Small intestine (tissue), 7 donors: ENCODE data around the gene SCN4B. TPM values are rescaled to one million over a fixed set of nuclear protein-coding genes. Genes with fewer than 3 reads are reported as not detected.

Experiments used
- DNase-seq, 2 donors: peaks; one replicate each; pipeline versions ENCODE4 v3.0.0 to v3.0.0-alpha.2; 2013
- FAIRE-seq: peaks from 2 replicates; lab custom pipeline; 2012; peaks lifted over from hg19 to GRCh38; lab: Jason Lieb, UNC
- H3K27ac ChIP-seq, 3 donors: one replicate each; pipeline ENCODE4 v1.5.1; 2013; ENCODE audit warnings: low read length in 2 of 3, mild to moderate bottlenecking in 2 of 3, control low read depth in 1 of 3, inconsistent platforms in 1 of 3, low read depth in 1 of 3, moderate library complexity in 1 of 3
- H3K27me3 ChIP-seq, 3 donors: one replicate each; pipeline ENCODE4 v1.6.1; 2013; ENCODE audit warnings: low read length in 3 of 3, inconsistent platforms in 1 of 3; ENCODE audit not compliant: control insufficient read depth in 3 of 3, insufficient read depth in 3 of 3
- H3K36me3 ChIP-seq, 3 donors: one replicate each; pipeline ENCODE4 v1.6.1; 2013; ENCODE audit warnings: low read length in 3 of 3, inconsistent platforms in 1 of 3, low read depth in 1 of 3, mild to moderate bottlenecking in 1 of 3, moderate library complexity in 1 of 3; ENCODE audit not compliant: control insufficient read depth in 3 of 3, insufficient read depth in 2 of 3
- H3K4me1 ChIP-seq, 3 donors: one replicate each; pipeline ENCODE4 v1.6.1; 2013; ENCODE audit warnings: low read length in 2 of 3, inconsistent platforms in 1 of 3, low read depth in 1 of 3, mild to moderate bottlenecking in 1 of 3, moderate library complexity in 1 of 3; ENCODE audit not compliant: control insufficient read depth in 3 of 3, insufficient read depth in 2 of 3
- H3K4me3 ChIP-seq, 3 donors: one replicate each; pipeline ENCODE4 v1.5.1; 2013; ENCODE audit warnings: low read length in 3 of 3, control low read depth in 1 of 3, inconsistent platforms in 1 of 3, low read depth in 1 of 3, mild to moderate bottlenecking in 1 of 3, moderate library complexity in 1 of 3
- H3K9me3 ChIP-seq, 2 donors: one replicate each; pipeline ENCODE4 v1.6.1; 2013; ENCODE audit warnings: low read depth in 1 of 2, low read length in 1 of 2; ENCODE audit not compliant: control insufficient read depth in 2 of 2, insufficient read depth in 1 of 2
- WGBS, 3 donors: extraction: QIAGEN DNeasy Blood & Tissue Kit; methylation state at CpG; one replicate each; pipeline ENCODE4 v1.1.7; 2013; 5-methylcytosine and 5-hydroxymethylcytosine counted together
- polyA plus RNA-seq, 4 donors: library from polyadenylated mRNA; stranded (reverse) in 3 of 4; unstranded in 1 of 4; fragments of 200-250 nt in 3 of 4; fragments of 120-200 nt in 1 of 4; gene quantifications; one replicate each; pipeline versions ENCODE4 v1.2.1 to v1.2.3, GENCODE V29; 2013
- donor health status: healthy with polysubstance abuse.
- donor health status: control.
- donor health status: control.
- donor health status: Bipolar disorder and iron deficiency.
- donor health status: healthy.

Gene SCN4B
- polyA plus RNA-seq, 4 donors, result 0.45 to 3.8 (median 2.1) TPM

DNA sequence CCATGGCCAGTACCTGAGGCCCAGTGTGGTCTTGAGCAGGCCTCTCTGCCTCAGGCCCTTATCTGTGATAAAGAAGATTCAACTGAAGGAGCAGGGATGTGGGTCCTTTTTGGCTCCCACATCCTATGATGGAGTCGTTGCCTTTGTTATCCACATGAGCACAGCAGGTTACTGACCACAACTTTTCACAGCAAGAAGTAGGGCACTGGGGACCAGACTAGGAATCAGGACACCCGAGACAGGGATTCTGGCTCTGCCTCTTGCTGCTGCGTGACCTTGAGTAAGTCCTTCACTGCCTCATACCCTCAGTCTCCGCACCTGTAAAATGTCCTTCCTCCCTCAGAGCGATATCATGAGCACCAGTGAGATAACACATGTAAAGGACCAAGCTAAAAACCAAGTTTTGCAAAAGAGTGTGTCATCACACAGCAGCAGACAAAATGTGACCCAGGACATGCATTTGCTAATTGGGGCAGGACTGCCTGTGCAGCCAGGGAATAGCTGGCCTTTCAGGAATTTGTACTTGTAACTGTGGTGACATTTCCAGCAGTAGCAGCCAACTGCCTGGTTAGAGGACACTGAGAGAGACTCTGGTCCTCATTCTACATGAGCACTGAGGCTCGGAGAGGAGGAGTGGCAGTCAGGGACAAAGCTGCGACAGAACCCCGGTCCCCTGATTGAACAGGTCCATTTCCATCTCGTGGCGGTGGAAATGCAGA lies 52.6 kb downstream of the SCN4B start:
- Histone ChIP-seq H3K36me3 (peaks cover 0 to 69% (median 2%) of the 10 kb centered on the region in 3 donors), H3K27ac (no peak overlapping the region), H3K4me1 (peaks cover 0 to 12% (median 5%) of the 10 kb centered on the region in 3 donors), H3K4me3 (no peak overlapping the region), H3K27me3 (no peaks in the 10 kb centered on the region), H3K9me3 (no peaks in the 10 kb centered on the region)
- FAIRE-seq (no peak), DNase-seq (no peak)
- 81 to 85% (median 84%) methylated on average over 10 of the region's 10 CpGs for WGBS, 3 donors

GRCh38 chr11:118098996-118099837 lies 53.4 kb downstream of the SCN4B start:
- Histone ChIP-seq H3K36me3 (peaks cover 0 to 70% (median 0%) of the 10 kb centered on the region in 3 donors), H3K27ac (no peak overlapping the region), H3K4me3 (no peak overlapping the region), H3K9me3 (no peaks in the 10 kb centered on the region), H3K4me1 (peaks cover 0 to 12% (median 5%) of the 10 kb centered on the region in 3 donors), H3K27me3 (no peaks in the 10 kb centered on the region)
- FAIRE-seq (no peak), DNase-seq (no peak)
- 73 to 85% (median 76%) methylated on average over 11 of the region's 11 CpGs for WGBS, 3 donors

DNA sequence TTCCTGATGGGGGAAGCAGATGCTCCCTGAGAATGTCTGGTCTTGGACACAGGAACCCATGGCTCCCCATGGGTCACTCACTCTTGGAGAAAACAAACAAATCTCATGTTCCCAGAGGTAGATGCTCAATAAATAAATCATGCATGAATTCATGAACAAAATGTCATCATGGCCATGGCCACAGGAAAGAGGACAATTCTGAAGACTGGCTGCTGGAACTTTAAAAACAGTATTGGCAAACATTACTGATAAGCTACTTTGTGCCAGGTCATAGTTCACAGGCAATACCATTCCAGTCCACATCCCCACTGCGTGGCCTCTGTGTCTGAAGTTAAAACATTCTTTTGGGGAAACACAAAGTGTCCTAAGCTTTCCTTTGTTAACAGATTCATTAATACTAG lies 56.7 kb downstream of the SCN4B start:
- DNase-seq (no peak), FAIRE-seq (no peak)
- Histone ChIP-seq H3K36me3 (peaks cover 0 to 56% (median 0%) of the 10 kb centered on the region in 3 donors), H3K4me1 (peaks cover 5 to 38% (median 9%) of the 10 kb centered on the region in 3 donors), H3K4me3 (no peak overlapping the region), H3K27me3 (no peaks in the 10 kb centered on the region), H3K27ac (no peak overlapping the region), H3K9me3 (no peaks in the 10 kb centered on the region)
- WGBS, 3 donors, result 21 to 37% (median 25%) methylated on average over 1 of the region's 1 CpG

- Histone ChIP-seq H3K4me1 (peaks cover 5 to 41% (median 9%) of the 10 kb centered on the region in 3 donors), H3K27ac (no peak overlapping the region), H3K27me3 (no peaks in the 10 kb centered on the region), H3K9me3 (no peaks in the 10 kb centered on the region), H3K36me3 (peaks cover 0 to 52% (median 0%) of the 10 kb centered on the region in 3 donors), H3K4me3 (no peak overlapping the region)
- FAIRE-seq (no peak), DNase-seq (no peak)
- 68 to 83% (median 72%) methylated on average over 4 of the region's 4 CpGs for WGBS, 3 donors
Measured at GRCh38 chr11:118095493-118095892, 57.1 kb downstream of the SCN4B start.

DNA sequence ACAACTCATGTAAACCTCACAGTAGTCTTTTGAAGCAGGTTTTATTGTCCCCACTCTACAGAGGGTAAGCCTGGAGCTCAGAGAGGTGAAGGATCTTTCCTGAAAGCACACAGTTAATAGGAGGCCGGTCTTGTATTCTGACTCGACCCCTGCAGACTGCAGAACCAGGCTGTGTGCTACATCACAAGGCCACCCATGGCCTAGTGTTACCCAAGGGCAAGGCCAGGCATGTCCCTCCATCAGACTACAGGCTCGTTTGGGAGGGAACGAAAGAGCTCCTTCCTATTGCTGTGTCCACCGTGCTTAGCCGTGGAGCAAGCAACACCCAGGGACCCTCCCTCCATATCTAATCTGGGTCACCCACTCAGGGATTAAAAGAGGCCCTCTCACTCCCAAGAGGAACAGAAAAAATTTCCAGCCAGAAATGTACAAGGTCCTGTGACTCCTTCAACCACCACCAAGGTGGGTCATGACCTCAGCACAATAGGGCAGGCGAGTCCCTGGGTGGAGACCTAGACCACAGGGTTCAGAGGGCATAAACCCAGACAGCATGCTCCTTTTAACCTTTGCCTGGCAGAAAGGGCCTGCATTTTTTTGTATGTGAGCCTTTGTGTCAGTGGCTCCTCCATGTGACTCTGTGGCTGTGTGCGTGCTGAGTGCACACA lies 59.6 kb downstream of the SCN4B start:
- FAIRE-seq (no peak), DNase-seq (peak in 1 of 2 donors; percentile 34)
- WGBS, 3 donors, result 50 to 75% (median 62%) methylated on average over 8 of the region's 8 CpGs
- Histone ChIP-seq H3K36me3 (peaks cover 0 to 41% (median 0%) of the 10 kb centered on the region in 3 donors), H3K4me3 (no peak overlapping the region), H3K4me1 (peaks cover 5 to 41% (median 9%) of the 10 kb centered on the region in 3 donors), H3K27ac (peak overlapping the region in 1 of 3 donors; percentile 47), H3K9me3 (no peaks in the 10 kb centered on the region), H3K27me3 (no peaks in the 10 kb centered on the region)

GRCh38 chr11:118091690-118092089 lies 60.9 kb downstream of the SCN4B start:
- Histone ChIP-seq H3K36me3 (peaks cover 0 to 47% (median 0%) of the 10 kb centered on the region in 3 donors), H3K27me3 (no peaks in the 10 kb centered on the region), H3K9me3 (peaks cover 0 to 12% of the 10 kb centered on the region in 2 donors), H3K4me1 (peaks cover 5 to 41% (median 9%) of the 10 kb centered on the region in 3 donors), H3K27ac (peak overlapping the region in 1 of 3 donors; percentile 47), H3K4me3 (no peak overlapping the region)
- no peak for FAIRE-seq
- WGBS, 3 donors, result 13 to 45% (median 34%) methylated on average over 6 of the region's 6 CpGs
- peak; percentile 62 to 75 for DNase-seq

GRCh38 chr11:118090545-118091162 lies 62.0 kb downstream of the SCN4B start:
- FAIRE-seq, result no peak
- 71 to 77% (median 72%) methylated on average over 6 to 7 of the region's 7 CpGs for WGBS, 3 donors
- Histone ChIP-seq H3K9me3 (peaks cover 0 to 12% of the 10 kb centered on the region in 2 donors), H3K4me3 (no peak overlapping the region), H3K36me3 (peaks cover 0 to 52% (median 0%) of the 10 kb centered on the region in 3 donors), H3K27ac (no peak overlapping the region), H3K27me3 (no peaks in the 10 kb centered on the region), H3K4me1 (peaks cover 3 to 33% (median 9%) of the 10 kb centered on the region in 3 donors)
- no peak for DNase-seq
